WTC11 (cell line): ENCODE measurements around the gene CSF2. TPM values are rescaled to one million over a fixed set of nuclear protein-coding genes. Genes with fewer than 3 reads are reported as not detected.

Experiments
- ATAC-seq: fragments of 200-7000 bp; cut with Tn5 transposase; 2 replicates; pipeline ENCODE4 v1.10.0; 2021; ENCODE audit warnings: mild to moderate bottlenecking, moderate library complexity
- CTCF ChIA-PET: fragments of 300-600 bp; sonication (Branson Sonifier 250); formaldehyde crosslinking; loops from one replicate; lab custom pipeline; 2021; ENCODE audit warnings: antibody characterized with exemption; lab: Charles Lee
- POLR2A ChIA-PET: fragments of 350-600 bp; sonication (Branson Sonifier 250); formaldehyde crosslinking; loops from one replicate; lab custom pipeline; 2021; ENCODE audit warnings: antibody characterized with exemption; lab: Charles Lee
- DNase-seq: peaks from one replicate; pipeline ENCODE4 v3.0.0; 2021; ENCODE audit warnings: low spot score
- H3K27ac Mint-ChIP-seq: 2 replicates; pipeline ENCODE4 v1.8.0; 2021; ENCODE audit warnings: mixed read lengths
- H3K27me3 Mint-ChIP-seq: 2 replicates; pipeline ENCODE4 v1.8.0; 2021; ENCODE audit warnings: low read depth, mild to moderate bottlenecking, moderate library complexity, mixed read lengths
- H3K36me3 Mint-ChIP-seq: 2 replicates; pipeline ENCODE4 v1.8.0; 2021; ENCODE audit warnings: mixed read lengths
- H3K4me1 Mint-ChIP-seq: 2 replicates; pipeline ENCODE4 v1.8.0; 2022; ENCODE audit warnings: mixed read lengths
- H3K4me3 Mint-ChIP-seq: 2 replicates; pipeline ENCODE4 v1.8.0; 2021; ENCODE audit warnings: mild to moderate bottlenecking, moderate library complexity, mixed read lengths
- H3K9me3 Mint-ChIP-seq: 2 replicates; pipeline ENCODE4 v1.8.0; 2021; ENCODE audit warnings: mixed read lengths
- AR ChIP-seq: fragments of 250-450 bp; sonication (Bioruptor Pico); IDR thresholded peaks from 2 replicates; pipeline ENCODE4 v1.9.0; 2021; ENCODE audit warnings: mild to moderate bottlenecking
- ATF2 ChIP-seq: sonication (generic); formaldehyde crosslinking; IDR thresholded peaks from 2 replicates; pipeline ENCODE4 v1.8.1; 2022; ENCODE audit warnings: low read depth, missing genetic modification reagents, borderline replicate concordance
- ATF6 ChIP-seq: sonication (generic); formaldehyde crosslinking; IDR thresholded peaks from 2 replicates; pipeline ENCODE4 v1.8.1; 2023; ENCODE audit warnings: mild to moderate bottlenecking, missing genetic modification reagents
- CDX4 ChIP-seq: fragments of 250-450 bp; sonication (Bioruptor Pico); IDR thresholded peaks from 2 replicates; pipeline ENCODE4 v1.9.0; 2021; ENCODE audit warnings: moderate library complexity, mild to moderate bottlenecking, inconsistent platforms, borderline replicate concordance
- EMX1 ChIP-seq: fragments of 250-450 bp; sonication (Bioruptor Pico); IDR thresholded peaks from 2 replicates; pipeline ENCODE4 v1.8.0; 2021; ENCODE audit warnings: mild to moderate bottlenecking
- ESRRA ChIP-seq: sonication (generic); formaldehyde crosslinking; IDR thresholded peaks from 2 replicates; pipeline ENCODE4 v1.8.1; 2022; ENCODE audit warnings: mild to moderate bottlenecking, missing genetic modification reagents, borderline replicate concordance
- FOXK1 ChIP-seq: sonication (generic); formaldehyde crosslinking; IDR thresholded peaks from 2 replicates; pipeline ENCODE4 v1.8.0; 2022; ENCODE audit warnings: mild to moderate bottlenecking, moderate library complexity, missing genetic modification reagents
- GTF2I ChIP-seq: fragments of 250-450 bp; sonication (Bioruptor Pico); conservative IDR thresholded peaks from 2 replicates; pipeline ENCODE4 v1.4.0; 2021; ENCODE audit warnings: mild to moderate bottlenecking
- HMGXB4 ChIP-seq: sonication (generic); formaldehyde crosslinking; IDR thresholded peaks from 2 replicates; pipeline ENCODE4 v1.8.1; 2023; ENCODE audit warnings: mild to moderate bottlenecking, moderate library complexity, missing genetic modification reagents
- MLX ChIP-seq: sonication (generic); formaldehyde crosslinking; IDR thresholded peaks from 2 replicates; pipeline ENCODE4 v1.8.1; 2023; ENCODE audit warnings: mild to moderate bottlenecking, missing genetic modification reagents, moderate library complexity
- PRRX2 ChIP-seq: fragments of 250-450 bp; sonication (Bioruptor Pico); IDR thresholded peaks from 2 replicates; pipeline ENCODE4 v1.8.0; 2021; ENCODE audit warnings: mild to moderate bottlenecking
- SOX15 ChIP-seq: fragments of 250-450 bp; sonication (Bioruptor Pico); IDR thresholded peaks from 2 replicates; pipeline ENCODE4 v1.9.0; 2021; ENCODE audit warnings: mild to moderate bottlenecking
- STAT6 ChIP-seq: sonication (generic); formaldehyde crosslinking; conservative IDR thresholded peaks from 2 replicates; pipeline ENCODE4 v1.8.1; 2023; ENCODE audit warnings: mild to moderate bottlenecking, low read depth, missing genetic modification reagents, moderate library complexity
- TCF7 ChIP-seq: sonication (generic); formaldehyde crosslinking; IDR thresholded peaks from 2 replicates; pipeline ENCODE4 v1.8.0; 2022; ENCODE audit warnings: mild to moderate bottlenecking, low read depth, missing genetic modification reagents, moderate library complexity
- ZMAT4 ChIP-seq: fragments of 250-450 bp; sonication (Bioruptor Pico); IDR thresholded peaks from 2 replicates; pipeline ENCODE4 v1.9.0; 2021; ENCODE audit warnings: mild to moderate bottlenecking
- ZNF121 ChIP-seq: sonication (generic); formaldehyde crosslinking; IDR thresholded peaks from 2 replicates; pipeline ENCODE4 v1.8.0; 2023; ENCODE audit warnings: missing genetic modification reagents
- ZNF219 ChIP-seq: sonication (generic); formaldehyde crosslinking; IDR thresholded peaks from 2 replicates; pipeline ENCODE4 v1.8.0; 2023; ENCODE audit warnings: missing genetic modification reagents, mild to moderate bottlenecking, borderline replicate concordance
- ZNF671 ChIP-seq: fragments of 250-450 bp; sonication (Bioruptor Pico); IDR thresholded peaks from 2 replicates; pipeline ENCODE4 v1.8.0; 2021; ENCODE audit warnings: mild to moderate bottlenecking
- ZSCAN18 ChIP-seq: fragments of 250-450 bp; sonication (Bioruptor Pico); IDR thresholded peaks from 2 replicates; pipeline ENCODE4 v2.1.2; 2022; ENCODE audit warnings: mild to moderate bottlenecking, moderate library complexity
- total RNA-seq: library from RNA; stranded (reverse); gene quantifications from 3 replicates; pipeline ENCODE4 v1.2.3, GENCODE V29; 2021

CSF2 gene
- total RNA-seq, 1 experiment from 2014 or later: not detected

- H3K36me3 Mint-ChIP-seq: no peaks in the 10 kb centered on the region
- no peaks in the 10 kb centered on the region for H3K9me3 Mint-ChIP-seq
- CTCF ChIA-PET: no interaction called here
- DNase-seq: no peak
- TF ChIP-seq ZNF219 (CRISPR knock-in tag) (no peak), FOXK1 (CRISPR knock-in tag) (no peak), CDX4 (CRISPR knock-in tag) (no peak), EMX1 (CRISPR knock-in tag) (no peak)
- POLR2A ChIA-PET: no interaction called here
- no peak overlapping the region for H3K4me3 Mint-ChIP-seq
- H3K27ac Mint-ChIP-seq: no peak overlapping the region
- no peaks in the 10 kb centered on the region for H3K4me1 Mint-ChIP-seq
- ATAC-seq: no peak
- H3K27me3 Mint-ChIP-seq: no peaks in the 10 kb centered on the region; the same call in 1 of the 2 replicates
Observed at GRCh38 chr5:132095077-132095410, 21.5 kb downstream of the CSF2 start.

GRCh38 chr5:132095424-132095972, 21.9 kb downstream of the CSF2 start:
- Mint-ChIP-seq H3K4me1 (no peaks in the 10 kb centered on the region), H3K27ac (no peak overlapping the region), H3K9me3 (no peaks in the 10 kb centered on the region), H3K4me3 (no peak overlapping the region), H3K27me3 (no peaks in the 10 kb centered on the region; the same call in 1 of the 2 replicates), H3K36me3 (no peaks in the 10 kb centered on the region)
- ATAC-seq (no peak), DNase-seq (no peak)
- ChIA-PET CTCF (no interaction called here), POLR2A (no interaction called here)
- TF ChIP-seq ZMAT4 (CRISPR knock-in tag) (no peak), ZNF671 (CRISPR knock-in tag) (no peak), ATF2 (CRISPR knock-in tag) (no peak), ATF6 (CRISPR knock-in tag) (no peak), ESRRA (CRISPR knock-in tag) (no peak), HMGXB4 (CRISPR knock-in tag) (no peak), MLX (CRISPR knock-in tag) (no peak), GTF2I (CRISPR knock-in tag) (no peak), STAT6 (CRISPR knock-in tag) (no peak), SOX15 (CRISPR knock-in tag) (no peak), ZSCAN18 (CRISPR knock-in tag) (no peak), AR (CRISPR knock-in tag) (no peak), TCF7 (CRISPR knock-in tag) (no peak), PRRX2 (no peak), ZNF121 (CRISPR knock-in tag) (no peak)
